VCaP (cell line): ENCODE data around the gene RFX4.

Source experiments
- H3K27ac ChIP-seq: fragments of 450-650 bp; 2 replicates; pipeline ENCODE4 v1.5.1; 2017
- TF ChIP-seq, protein P1 (sequence below): fragments of 450-650 bp; conservative IDR thresholded peaks from 2 replicates; pipeline ENCODE4 v1.5.1; 2017; ENCODE audit warnings: mild to moderate bottlenecking, moderate library complexity

RFX4 gene

DNA sequence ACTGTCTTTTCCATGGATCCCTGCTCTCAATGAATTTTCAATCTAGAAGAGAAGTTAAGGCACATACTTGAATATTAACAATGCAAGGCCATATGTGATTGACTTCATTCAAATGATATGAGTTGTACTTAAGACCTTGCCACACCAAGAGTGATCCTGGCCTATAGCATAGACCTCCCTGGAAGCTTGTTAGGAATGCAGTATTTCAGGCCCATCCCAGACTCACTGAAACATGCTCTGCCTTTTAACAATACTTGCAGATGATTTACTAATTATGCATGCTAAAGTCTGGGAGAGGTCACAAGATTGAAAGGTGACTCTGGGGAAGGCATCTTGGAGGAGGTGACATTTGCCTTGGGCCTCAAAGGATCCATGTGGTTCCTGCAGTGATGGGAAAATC lies 43.2 kb downstream of the RFX4 start:
- no peak overlapping the region for H3K27ac ChIP-seq
- TF ChIP-seq, protein P1, sequence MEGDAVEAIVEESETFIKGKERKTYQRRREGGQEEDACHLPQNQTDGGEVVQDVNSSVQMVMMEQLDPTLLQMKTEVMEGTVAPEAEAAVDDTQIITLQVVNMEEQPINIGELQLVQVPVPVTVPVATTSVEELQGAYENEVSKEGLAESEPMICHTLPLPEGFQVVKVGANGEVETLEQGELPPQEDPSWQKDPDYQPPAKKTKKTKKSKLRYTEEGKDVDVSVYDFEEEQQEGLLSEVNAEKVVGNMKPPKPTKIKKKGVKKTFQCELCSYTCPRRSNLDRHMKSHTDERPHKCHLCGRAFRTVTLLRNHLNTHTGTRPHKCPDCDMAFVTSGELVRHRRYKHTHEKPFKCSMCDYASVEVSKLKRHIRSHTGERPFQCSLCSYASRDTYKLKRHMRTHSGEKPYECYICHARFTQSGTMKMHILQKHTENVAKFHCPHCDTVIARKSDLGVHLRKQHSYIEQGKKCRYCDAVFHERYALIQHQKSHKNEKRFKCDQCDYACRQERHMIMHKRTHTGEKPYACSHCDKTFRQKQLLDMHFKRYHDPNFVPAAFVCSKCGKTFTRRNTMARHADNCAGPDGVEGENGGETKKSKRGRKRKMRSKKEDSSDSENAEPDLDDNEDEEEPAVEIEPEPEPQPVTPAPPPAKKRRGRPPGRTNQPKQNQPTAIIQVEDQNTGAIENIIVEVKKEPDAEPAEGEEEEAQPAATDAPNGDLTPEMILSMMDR = no peak

DNA sequence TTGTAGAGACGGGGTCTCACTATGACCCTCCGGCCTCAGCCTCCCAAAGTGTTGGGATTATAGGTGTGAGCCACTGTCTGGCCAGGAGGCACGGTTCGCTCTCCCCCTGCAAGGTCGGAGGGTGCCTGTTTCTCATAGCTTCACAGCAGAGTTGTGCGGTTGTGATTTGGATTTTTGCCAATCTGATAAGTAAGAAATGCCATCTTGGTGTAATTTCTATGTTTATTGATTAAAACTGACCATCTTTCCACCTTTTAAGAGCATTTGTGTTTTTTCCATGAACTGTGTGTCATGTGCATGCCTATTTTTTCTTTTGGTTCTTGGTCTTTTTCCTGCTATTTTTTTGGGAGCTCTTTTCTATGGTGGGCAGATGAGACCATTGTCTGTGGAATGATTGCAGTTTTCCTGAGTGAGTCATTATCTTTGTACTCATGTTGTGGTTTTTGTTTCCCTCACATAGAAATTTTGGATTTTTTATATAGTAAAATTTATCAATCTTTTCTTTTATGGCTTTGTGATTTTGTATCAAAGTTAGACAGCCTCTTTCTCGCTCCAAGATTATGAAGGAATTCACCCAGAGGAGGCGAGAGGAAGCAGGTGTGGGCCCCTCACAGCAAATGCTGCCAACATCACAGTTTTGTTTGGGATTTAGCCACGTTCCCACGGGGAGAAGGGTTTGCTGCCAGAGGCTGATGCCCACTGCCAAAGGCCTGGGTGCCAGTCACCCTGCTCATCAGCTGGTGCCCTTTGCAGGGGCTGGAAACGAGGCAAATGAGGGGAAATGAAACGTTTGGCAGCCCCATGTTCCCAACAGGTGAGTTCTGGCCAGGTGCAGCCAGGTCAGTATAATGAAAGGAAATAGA lies 47.2 kb downstream of the RFX4 start:
- H3K27ac ChIP-seq = no peak overlapping the region
- TF ChIP-seq, protein P1 = no peak

DNA sequence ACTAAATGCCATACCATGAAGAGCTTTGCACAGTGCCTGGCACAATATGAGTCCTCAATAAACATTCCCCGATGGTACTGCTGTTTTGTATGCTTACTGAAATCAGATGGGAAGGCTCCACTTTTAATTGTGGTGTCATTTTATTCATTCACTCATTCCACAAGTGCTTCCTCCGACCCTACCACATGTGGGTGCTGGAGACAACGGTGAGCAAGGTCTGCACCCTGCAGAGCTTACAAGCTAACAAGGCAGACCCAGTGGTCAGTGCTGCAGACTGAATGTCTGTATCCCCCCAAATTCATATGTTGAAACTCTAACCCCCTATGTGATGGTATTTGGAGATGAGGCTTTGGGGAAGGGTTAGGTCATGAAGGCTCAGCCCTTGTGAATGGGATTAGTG lies 48.3 kb downstream of the RFX4 start:
- TF ChIP-seq, protein P1 = no peak
- H3K27ac ChIP-seq = no peak overlapping the region

DNA sequence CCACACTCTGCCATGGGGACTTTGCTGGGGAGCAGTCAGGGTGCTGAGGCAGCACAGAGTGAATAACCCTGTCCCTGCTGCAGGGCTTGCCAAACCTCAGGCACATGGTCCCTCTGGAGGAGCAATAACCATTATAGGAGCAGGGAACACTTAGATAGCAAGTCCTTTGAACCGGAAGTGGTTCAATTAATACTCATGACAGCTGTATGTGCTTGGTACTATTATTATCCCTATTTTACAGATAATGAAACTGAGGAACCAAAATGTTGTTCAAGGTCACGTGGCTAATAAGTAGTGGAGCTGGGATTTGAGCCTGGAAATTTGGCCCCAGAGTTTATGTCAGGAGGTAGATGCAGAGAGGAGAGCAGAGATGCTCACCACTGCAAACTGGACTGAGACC lies 49.0 kb downstream of the RFX4 start:
- TF ChIP-seq, protein P1 = no peak

DNA sequence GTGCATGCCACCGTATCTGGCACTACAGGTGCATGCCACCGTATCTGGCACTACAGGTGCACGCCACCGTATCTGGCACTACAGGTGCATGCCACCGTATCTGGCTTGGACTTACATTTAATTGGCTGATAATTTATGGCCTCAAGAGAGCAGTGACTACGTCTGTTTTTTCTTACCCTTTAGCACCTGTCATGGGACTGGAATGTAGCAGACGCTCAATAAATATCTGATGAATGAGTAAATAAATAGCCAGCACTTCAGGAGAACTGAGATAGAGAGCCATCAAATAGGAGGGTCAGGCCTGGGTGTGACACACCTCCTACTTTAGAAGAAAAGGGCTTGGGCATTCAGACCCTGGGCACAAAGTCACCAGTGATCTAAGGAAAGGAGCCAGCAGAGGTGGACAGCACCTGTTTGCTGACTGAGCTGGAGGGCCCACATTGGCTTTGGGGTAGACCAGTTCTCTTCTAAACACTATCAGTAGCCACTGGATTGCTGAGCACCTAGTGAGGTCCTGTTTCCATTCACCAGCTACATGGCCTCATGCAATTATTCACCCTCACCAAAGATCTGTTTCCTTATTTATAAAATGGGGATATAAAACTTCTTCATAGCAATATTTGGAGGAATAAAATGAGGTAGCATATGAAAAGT lies 50.1 kb downstream of the RFX4 start:
- TF ChIP-seq, protein P1 = no peak

More for the DNA sequence above, 49.0 kb downstream of the RFX4 start:
- no peak overlapping the region for H3K27ac ChIP-seq

DNA sequence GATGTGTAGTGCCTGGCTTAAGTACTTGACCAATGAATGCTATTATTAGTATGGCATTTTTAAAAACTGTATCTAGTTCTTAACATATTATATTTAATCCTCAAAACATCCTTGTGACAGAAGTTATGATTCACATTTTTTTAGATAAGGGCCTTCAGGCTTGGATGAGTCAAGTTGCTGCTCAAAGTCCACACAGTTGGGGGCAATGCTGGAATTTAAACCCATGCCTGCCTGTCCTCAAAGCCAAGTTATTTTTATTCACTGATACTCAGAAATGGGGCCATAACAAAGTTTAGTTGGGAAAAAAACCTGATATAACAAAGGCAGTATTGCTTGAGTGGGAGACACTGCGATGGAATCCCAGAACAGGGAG lies 50.6 kb downstream of the RFX4 start:
- H3K27ac ChIP-seq = no peak overlapping the region
- TF ChIP-seq, protein P1 = no peak

More for the DNA sequence above, 50.1 kb downstream of the RFX4 start:
- no peak overlapping the region for H3K27ac ChIP-seq

DNA sequence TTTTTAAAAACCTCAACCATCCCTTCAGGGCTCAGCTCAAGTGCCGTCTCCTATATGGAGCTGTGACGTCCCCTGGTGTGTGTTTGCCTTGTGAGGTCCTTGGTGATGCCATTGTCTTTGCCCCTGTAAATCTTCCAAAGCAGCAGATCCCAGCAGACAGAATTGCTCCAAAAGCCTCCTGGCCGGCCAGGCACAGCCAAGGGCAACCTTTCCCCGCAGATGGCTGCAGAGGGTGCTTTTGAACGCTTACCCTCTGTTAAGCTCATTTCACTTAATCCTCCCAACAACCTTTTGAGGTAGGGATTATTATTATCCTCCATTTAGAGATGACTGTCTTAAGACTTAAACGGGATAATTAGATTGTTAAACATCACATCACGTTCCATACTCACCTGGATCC lies 51.4 kb downstream of the RFX4 start:
- TF ChIP-seq, protein P1 = no peak

More for the DNA sequence above, 51.4 kb downstream of the RFX4 start:
- no peak overlapping the region for H3K27ac ChIP-seq
